OCI-LY7 (cell line): ENCODE results near the gene HS3ST4. TPM values are rescaled to one million over a fixed set of nuclear protein-coding genes. Genes with fewer than 3 reads are reported as not detected.

Experiments
- BruUV-seq: library from RNA; stranded (reverse); fragments of 400-500 nt; replicated peaks from 2 replicates; lab custom pipeline; 2021; lab: Mats Ljungman, UMichigan
- CTCF ChIA-PET: fragments of 300-600 bp; sonication (Branson Sonifier 250); formaldehyde crosslinking; loops from one replicate; lab custom pipeline; 2022; ENCODE audit warnings: antibody characterized with exemption; ENCODE audit not compliant: unreplicated experiment; lab: Charles Lee
- POLR2A ChIA-PET: fragments of 300-600 bp; sonication (Branson Sonifier 250); formaldehyde crosslinking; loops from one replicate; lab custom pipeline; 2022; ENCODE audit warnings: antibody characterized with exemption; lab: Charles Lee
- DNase-seq: peaks from one replicate; pipeline ENCODE4 v3.0.0-alpha.2; 2015; ENCODE audit warnings: low spot score
- H2AFZ ChIP-seq: fragments of 200-600 bp; sonication (generic), shearing (Covaris generic); 2 replicates; pipeline ENCODE4 v1.6.1; 2014; ENCODE audit warnings: mild to moderate bottlenecking, antibody characterized with exemption, low read length, moderate library complexity
- H3K27ac ChIP-seq: fragments of 200-600 bp; sonication (generic); 2 replicates; pipeline ENCODE4 v1.5.1; 2014; ENCODE audit warnings: mixed run types, low read depth, mild to moderate bottlenecking, moderate library complexity, low read length, inconsistent platforms; ENCODE audit not compliant: poor library complexity, severe bottlenecking
- H3K36me3 ChIP-seq: fragments of 200-600 bp; sonication (generic); 2 replicates; pipeline ENCODE4 v1.6.1; 2014; ENCODE audit warnings: mild to moderate bottlenecking, antibody characterized with exemption, low read length, moderate library complexity, mixed read lengths; ENCODE audit not compliant: insufficient read depth
- H3K4me1 ChIP-seq: fragments of 200-600 bp; sonication (generic); 2 replicates; pipeline ENCODE4 v1.5.1; 2014; ENCODE audit warnings: mild to moderate bottlenecking, low read length; ENCODE audit not compliant: insufficient read depth, poor library complexity, severe bottlenecking
- H3K4me2 ChIP-seq: fragments of 200-600 bp; sonication (generic); 2 replicates; pipeline ENCODE4 v1.6.1; 2014; ENCODE audit warnings: mild to moderate bottlenecking, low read length
- H3K4me3 ChIP-seq: fragments of 200-600 bp; sonication (generic); 2 replicates; pipeline ENCODE4 v1.5.1; 2014; ENCODE audit warnings: mild to moderate bottlenecking, low read depth, low read length; ENCODE audit not compliant: poor library complexity, severe bottlenecking
- H3K79me2 ChIP-seq: fragments of 200-600 bp; sonication (generic); 2 replicates; pipeline ENCODE4 v1.6.1; 2016; ENCODE audit warnings: low read depth, mild to moderate bottlenecking, low read length, moderate library complexity, mixed read lengths; ENCODE audit not compliant: insufficient read depth
- H3K9me2 ChIP-seq: fragments of 200-600 bp; sonication (generic); 2 replicates; pipeline ENCODE4 v1.6.1; 2016; ENCODE audit warnings: mild to moderate bottlenecking, low read length, mixed read lengths; ENCODE audit not compliant: insufficient read depth
- H3K9me3 ChIP-seq: fragments of 200-600 bp; sonication (generic); 2 replicates; pipeline ENCODE4 v1.6.1; 2014; ENCODE audit warnings: mild to moderate bottlenecking, mixed run types, low read length, mixed read lengths
- H4K20me1 ChIP-seq: fragments of 200-600 bp; sonication (generic); 2 replicates; pipeline ENCODE4 v1.6.1; 2014; ENCODE audit warnings: mild to moderate bottlenecking, antibody characterized with exemption, low read length, moderate library complexity, mixed read lengths; ENCODE audit not compliant: insufficient read depth
- EZH2phosphoT487 ChIP-seq: fragments of 200-600 bp; sonication (generic); IDR thresholded peaks from 2 replicates; pipeline ENCODE4 v1.6.1; 2018; ENCODE audit warnings: low read depth, borderline replicate concordance, mild to moderate bottlenecking, mixed run types, antibody characterized with exemption, low read length, moderate library complexity, mixed read lengths
- intact Hi-C: fragments of 100-400 bp; cut with micrococcal nuclease; formaldehyde crosslinking; loops from one replicate; pipeline ENCODE4 v1.10.0; 2022; ENCODE audit not compliant: unreplicated experiment
- total RNA-seq, 2 experiments: library from RNA; depleted of rRNA in 1 of 2; stranded (reverse); fragments of >200 nt in 1 of 2; shearing (Covaris generic) in 1 of 2; gene quantifications; 2 replicates each; pipeline ENCODE4 v1.2.3, GENCODE V29; 2014 to 2022
- TF ChIP-seq, protein P1 (sequence below): fragments of 200-600 bp; sonication (generic); conservative IDR thresholded peaks from 2 replicates; pipeline ENCODE4 v1.5.1; 2014; ENCODE audit warnings: mild to moderate bottlenecking, antibody characterized with exemption, low read length, moderate library complexity, mixed read lengths

Gene HS3ST4
- total RNA-seq, 2 experiments from 2014 or later: not detected

DNA sequence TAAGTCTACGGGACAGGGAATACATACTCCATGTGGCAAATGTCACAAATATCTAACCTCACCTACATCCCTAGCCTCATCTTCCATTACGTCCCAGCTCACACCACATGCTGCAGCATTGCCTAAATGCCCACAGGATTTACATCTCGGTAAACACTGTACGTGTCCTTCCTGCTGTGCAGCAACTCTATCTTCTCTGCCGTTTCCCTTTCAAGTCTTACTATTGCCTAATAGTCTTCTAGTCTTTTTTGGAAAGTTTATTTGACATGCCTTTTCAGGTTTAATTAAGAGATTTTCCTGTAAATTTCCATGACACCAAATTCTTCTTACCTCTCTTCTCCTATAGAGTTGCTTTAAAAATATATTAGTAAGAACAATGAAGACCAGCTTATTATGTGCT, 120.5 kb downstream of the HS3ST4 start:
- Histone ChIP-seq H3K36me3 (no peaks in the 10 kb centered on the region), H4K20me1 (no peaks in the 10 kb centered on the region), H3K27ac (no peak overlapping the region), H3K4me3 (no peak overlapping the region), H3K4me1 (no peaks in the 10 kb centered on the region), H2AFZ (no peak overlapping the region), H3K79me2 (no peaks in the 10 kb centered on the region), H3K9me2 (no peaks in the 10 kb centered on the region), H3K9me3 (no peaks in the 10 kb centered on the region), H3K4me2 (no peak overlapping the region)
- CTCF ChIA-PET: no interaction called here
- TF ChIP-seq, protein P1, sequence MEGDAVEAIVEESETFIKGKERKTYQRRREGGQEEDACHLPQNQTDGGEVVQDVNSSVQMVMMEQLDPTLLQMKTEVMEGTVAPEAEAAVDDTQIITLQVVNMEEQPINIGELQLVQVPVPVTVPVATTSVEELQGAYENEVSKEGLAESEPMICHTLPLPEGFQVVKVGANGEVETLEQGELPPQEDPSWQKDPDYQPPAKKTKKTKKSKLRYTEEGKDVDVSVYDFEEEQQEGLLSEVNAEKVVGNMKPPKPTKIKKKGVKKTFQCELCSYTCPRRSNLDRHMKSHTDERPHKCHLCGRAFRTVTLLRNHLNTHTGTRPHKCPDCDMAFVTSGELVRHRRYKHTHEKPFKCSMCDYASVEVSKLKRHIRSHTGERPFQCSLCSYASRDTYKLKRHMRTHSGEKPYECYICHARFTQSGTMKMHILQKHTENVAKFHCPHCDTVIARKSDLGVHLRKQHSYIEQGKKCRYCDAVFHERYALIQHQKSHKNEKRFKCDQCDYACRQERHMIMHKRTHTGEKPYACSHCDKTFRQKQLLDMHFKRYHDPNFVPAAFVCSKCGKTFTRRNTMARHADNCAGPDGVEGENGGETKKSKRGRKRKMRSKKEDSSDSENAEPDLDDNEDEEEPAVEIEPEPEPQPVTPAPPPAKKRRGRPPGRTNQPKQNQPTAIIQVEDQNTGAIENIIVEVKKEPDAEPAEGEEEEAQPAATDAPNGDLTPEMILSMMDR: no peak
- no peak for TF ChIP-seq EZH2phosphoT487
- intact Hi-C loops: no loop called here
- DNase-seq: no peak
- BruUV-seq: no TSS peak
- POLR2A ChIA-PET: no interaction called here

DNA sequence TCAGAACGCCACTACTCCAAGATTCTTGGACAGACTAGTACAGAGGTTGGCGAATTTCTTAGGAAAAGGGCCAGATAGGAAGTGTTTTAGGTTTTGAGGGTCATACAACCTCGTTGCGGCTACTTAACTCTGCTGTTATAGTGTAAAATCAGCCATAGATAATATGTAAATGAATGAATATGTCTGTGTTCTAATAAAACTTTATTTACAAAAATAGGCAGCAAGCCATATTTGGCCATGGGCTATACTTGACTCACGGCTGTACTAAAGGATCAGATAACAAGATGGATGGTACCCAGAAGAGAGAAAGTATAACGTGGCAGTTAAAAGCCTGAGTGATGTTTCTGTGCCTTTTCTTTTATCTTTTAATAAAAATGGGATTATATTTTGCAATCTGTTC, 125.5 kb downstream of the HS3ST4 start:
- ChIA-PET CTCF (no interaction called here), POLR2A (no interaction called here)
- Histone ChIP-seq H3K9me2 (no peaks in the 10 kb centered on the region), H3K4me1 (no peaks in the 10 kb centered on the region), H3K4me2 (no peak overlapping the region), H3K27ac (no peak overlapping the region), H3K9me3 (no peaks in the 10 kb centered on the region), H4K20me1 (no peaks in the 10 kb centered on the region), H3K36me3 (no peaks in the 10 kb centered on the region), H3K79me2 (no peaks in the 10 kb centered on the region), H2AFZ (no peak overlapping the region), H3K4me3 (no peak overlapping the region)
- TF ChIP-seq, protein P1: no peak
- no peak for TF ChIP-seq EZH2phosphoT487
- no peak for DNase-seq
- intact Hi-C loops: no loop called here
- no TSS peak for BruUV-seq

DNA sequence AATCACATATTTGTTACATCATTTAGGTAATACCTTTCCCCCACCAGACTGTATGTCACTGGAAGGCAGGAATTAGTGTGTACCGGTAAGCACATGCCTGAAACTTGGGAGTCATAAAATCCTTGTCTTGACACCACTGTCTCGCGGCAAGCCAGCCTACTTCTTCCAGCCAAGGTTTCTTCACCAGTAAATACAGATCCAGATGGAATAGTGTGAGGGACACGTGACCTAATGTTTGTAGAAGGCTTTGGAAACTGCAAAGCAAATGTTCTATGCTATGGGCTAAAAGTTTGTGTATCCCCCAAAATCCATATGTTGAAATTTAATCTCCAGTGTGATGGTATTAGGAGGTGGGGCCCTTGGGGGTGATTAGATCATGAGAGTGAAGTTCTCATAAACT, 126.1 kb downstream of the HS3ST4 start:
- H3K9me3 ChIP-seq: no peaks in the 10 kb centered on the region
- no peak overlapping the region for H3K4me2 ChIP-seq
- intact Hi-C loops: no loop called here
- H3K4me1 ChIP-seq: no peaks in the 10 kb centered on the region
- ChIA-PET CTCF (no interaction called here), POLR2A (no interaction called here)
- no TSS peak for BruUV-seq
- DNase-seq: no peak
- no peaks in the 10 kb centered on the region for H4K20me1 ChIP-seq
- H2AFZ ChIP-seq: no peak overlapping the region
- H3K36me3 ChIP-seq: no peaks in the 10 kb centered on the region
- no peak overlapping the region for H3K4me3 ChIP-seq
- no peak for TF ChIP-seq EZH2phosphoT487
- TF ChIP-seq, protein P1: no peak
- H3K79me2 ChIP-seq: no peaks in the 10 kb centered on the region
- no peaks in the 10 kb centered on the region for H3K9me2 ChIP-seq
- no peak overlapping the region for H3K27ac ChIP-seq
